ENCODE measurements around the gene NCSTN.
A peak's percentile ranks its signal among the peaks of the same experiment; 100 is the strongest.

Gene NCSTN

GRCh38 chr1:160342953-160343869, at the start of gene NCSTN, which contains the start of gene COPA:
Gene NCSTN, plus strand, starts transcription at chr1:160343383. Its CDS starts 14 bp downstream, at chr1:160343397.
Gene COPA, minus strand, starts transcription at chr1:160343250. Its CDS starts 80 bp downstream, at chr1:160343170.
- peak; percentile 97 for DNase-seq (ENCODE audit: low read depth)

GRCh38 chr1:160296036-160296435, 47.1 kb upstream of the NCSTN start:
- no peak for DNase-seq (ENCODE audit: low read depth)

GRCh38 chr1:160300173-160300572, 43.0 kb upstream of the NCSTN start:
- DNase-seq (ENCODE audit: low read depth), result no peak

GRCh38 chr1:160307118-160307791, 35.9 kb upstream of the NCSTN start:
- DNase-seq (ENCODE audit: low read depth), result no peak

- peak; percentile 11 for DNase-seq (ENCODE audit: low read depth)
Measured at GRCh38 chr1:160308451-160309184, 34.6 kb upstream of the NCSTN start.

GRCh38 chr1:160309185-160309557, 34.0 kb upstream of the NCSTN start:
- DNase-seq (ENCODE audit: low read depth), result peak; percentile 54

GRCh38 chr1:160309571-160309970, 33.6 kb upstream of the NCSTN start:
- no peak for DNase-seq (ENCODE audit: low read depth)

- no peak for DNase-seq (ENCODE audit: low read depth)
Measured at GRCh38 chr1:160315359-160315758, 27.8 kb upstream of the NCSTN start.

GRCh38 chr1:160322831-160323230, 20.4 kb upstream of the NCSTN start:
- no peak for DNase-seq (ENCODE audit: low read depth)

- DNase-seq (ENCODE audit: low read depth), result no peak
Measured at GRCh38 chr1:160325252-160325651, 17.9 kb upstream of the NCSTN start.

- DNase-seq (ENCODE audit: low read depth), result no peak
Measured at GRCh38 chr1:160326418-160326817, 16.8 kb upstream of the NCSTN start.

- DNase-seq (ENCODE audit: low read depth), result no peak
Measured at GRCh38 chr1:160328184-160328583, 15.0 kb upstream of the NCSTN start.

- no peak for DNase-seq (ENCODE audit: low read depth)
Measured at GRCh38 chr1:160330119-160330518, 13.1 kb upstream of the NCSTN start.

- no peak for DNase-seq (ENCODE audit: low read depth)
Measured at GRCh38 chr1:160332516-160332915, 10.7 kb upstream of the NCSTN start.

GRCh38 chr1:160338580-160338979, 4.6 kb upstream of the NCSTN start:
- no peak for DNase-seq (ENCODE audit: low read depth)

- DNase-seq (ENCODE audit: low read depth), result no peak
Measured at GRCh38 chr1:160340146-160340545, 3.0 kb upstream of the NCSTN start.

GRCh38 chr1:160340866-160341265, 2.3 kb upstream of the NCSTN start:
- DNase-seq (ENCODE audit: low read depth), result no peak

- DNase-seq (ENCODE audit: low read depth), result no peak
Measured at GRCh38 chr1:160342526-160342925, 657 bp upstream of the NCSTN start.

- DNase-seq (ENCODE audit: low read depth), result no peak
Measured at GRCh38 chr1:160344241-160344640, 1.1 kb downstream of the NCSTN start.

GRCh38 chr1:160344936-160345335, 1.8 kb downstream of the NCSTN start:
- no peak for DNase-seq (ENCODE audit: low read depth)

- DNase-seq (ENCODE audit: low read depth), result no peak
Measured at GRCh38 chr1:160346463-160346862, 3.3 kb downstream of the NCSTN start.

- DNase-seq (ENCODE audit: low read depth), result no peak
Measured at GRCh38 chr1:160346958-160347357, 3.8 kb downstream of the NCSTN start.

- DNase-seq (ENCODE audit: low read depth), result no peak
Measured at GRCh38 chr1:160351629-160352028, 8.4 kb downstream of the NCSTN start.

All from fibroblast of gingiva (primary cell).